Coronary artery (tissue), 2 donors: ENCODE results near the gene APOBEC3F.
A peak's percentile ranks its signal among the peaks of the same experiment; 100 is the strongest.

Experiments used
- DNase-seq: peaks from one replicate; pipeline ENCODE4 v3.0.0-alpha.2; 2017; ENCODE audit warnings: low spot score
- H3K27ac ChIP-seq, 2 donors: fragments of 200-600 bp; sonication (generic); one replicate each; pipeline ENCODE4 v1.5.1; 2016 to 2019
- H3K4me3 ChIP-seq: fragments of 200-600 bp; sonication (generic); 2 replicates; pipeline ENCODE4 v1.5.1; 2016; ENCODE audit warnings: mild to moderate bottlenecking, moderate library complexity
- CTCF ChIP-seq: fragments of 200-600 bp; sonication (generic); IDR thresholded peaks from one replicate; pipeline ENCODE4 v1.5.1; 2019; ENCODE audit warnings: antibody characterized with exemption

APOBEC3F gene

DNA sequence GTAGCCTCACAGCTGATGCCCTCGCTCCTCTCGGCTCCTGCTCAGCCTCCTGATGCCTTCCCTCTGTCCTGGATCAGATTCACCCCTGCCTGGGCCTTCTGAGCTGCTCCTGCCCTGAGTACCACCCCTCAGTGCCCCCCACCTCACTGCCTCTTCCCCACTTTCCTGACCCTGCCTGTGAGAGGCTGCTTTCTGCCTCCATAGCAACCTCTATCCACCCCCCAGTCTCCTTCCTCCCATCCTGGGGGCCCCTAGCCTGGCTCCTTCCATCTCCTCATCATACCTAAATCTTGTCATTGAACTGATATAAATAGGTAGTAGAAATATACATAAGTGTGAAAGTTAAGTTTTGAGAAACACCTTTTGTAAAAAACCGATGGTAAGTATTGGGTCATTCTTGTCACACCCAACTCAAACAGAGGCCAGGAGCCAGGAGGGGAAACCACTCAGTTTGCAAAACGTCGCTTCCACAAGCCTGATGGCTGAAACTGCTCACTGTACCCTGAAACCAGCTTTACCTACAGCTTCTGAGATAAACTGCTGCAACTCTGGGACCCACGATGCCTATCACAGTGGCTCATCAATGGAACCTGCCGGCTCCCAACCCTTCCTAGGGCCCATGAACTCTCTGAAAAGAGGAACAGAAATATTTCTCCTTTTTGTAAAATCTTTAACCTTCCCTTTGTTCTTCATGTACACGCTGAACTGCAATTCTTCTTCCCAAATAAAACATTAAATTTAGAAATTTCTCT lies 51.6 kb downstream of the APOBEC3F start:
- DNase-seq, result no peak
- no peak overlapping the region for H3K27ac ChIP-seq
- H3K4me3 ChIP-seq, result no peak overlapping the region
- TF ChIP-seq CTCF, result no peak

GRCh38 chr22:39094717-39095389 lies 54.2 kb downstream of the APOBEC3F start:
- Histone ChIP-seq H3K4me3 (no peak overlapping the region), H3K27ac (no peak overlapping the region)
- no peak for DNase-seq
- no peak for TF ChIP-seq CTCF

DNA sequence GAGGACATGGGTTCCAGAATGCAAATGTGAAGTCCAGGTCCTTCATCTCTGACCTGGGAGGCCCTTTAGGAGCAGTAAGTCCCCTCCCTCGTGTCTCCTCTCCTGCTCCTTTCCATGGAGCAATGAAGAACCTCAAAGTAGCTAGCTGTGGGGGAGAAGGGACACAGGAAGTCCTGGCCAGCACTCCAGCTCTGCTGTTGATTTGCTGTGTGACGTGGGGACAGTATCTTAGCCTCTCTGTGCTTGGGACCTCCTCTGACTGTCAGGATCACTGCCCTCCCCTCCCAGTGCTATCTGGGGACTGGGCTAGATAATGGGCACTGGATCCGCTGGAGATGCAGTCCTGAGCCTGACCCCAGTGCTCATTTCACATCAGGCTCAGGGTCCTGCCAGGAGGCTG lies 55.3 kb downstream of the APOBEC3F start:
- no peak overlapping the region for H3K27ac ChIP-seq
- no peak overlapping the region for H3K4me3 ChIP-seq
- no peak for DNase-seq
- TF ChIP-seq CTCF, result no peak

DNA sequence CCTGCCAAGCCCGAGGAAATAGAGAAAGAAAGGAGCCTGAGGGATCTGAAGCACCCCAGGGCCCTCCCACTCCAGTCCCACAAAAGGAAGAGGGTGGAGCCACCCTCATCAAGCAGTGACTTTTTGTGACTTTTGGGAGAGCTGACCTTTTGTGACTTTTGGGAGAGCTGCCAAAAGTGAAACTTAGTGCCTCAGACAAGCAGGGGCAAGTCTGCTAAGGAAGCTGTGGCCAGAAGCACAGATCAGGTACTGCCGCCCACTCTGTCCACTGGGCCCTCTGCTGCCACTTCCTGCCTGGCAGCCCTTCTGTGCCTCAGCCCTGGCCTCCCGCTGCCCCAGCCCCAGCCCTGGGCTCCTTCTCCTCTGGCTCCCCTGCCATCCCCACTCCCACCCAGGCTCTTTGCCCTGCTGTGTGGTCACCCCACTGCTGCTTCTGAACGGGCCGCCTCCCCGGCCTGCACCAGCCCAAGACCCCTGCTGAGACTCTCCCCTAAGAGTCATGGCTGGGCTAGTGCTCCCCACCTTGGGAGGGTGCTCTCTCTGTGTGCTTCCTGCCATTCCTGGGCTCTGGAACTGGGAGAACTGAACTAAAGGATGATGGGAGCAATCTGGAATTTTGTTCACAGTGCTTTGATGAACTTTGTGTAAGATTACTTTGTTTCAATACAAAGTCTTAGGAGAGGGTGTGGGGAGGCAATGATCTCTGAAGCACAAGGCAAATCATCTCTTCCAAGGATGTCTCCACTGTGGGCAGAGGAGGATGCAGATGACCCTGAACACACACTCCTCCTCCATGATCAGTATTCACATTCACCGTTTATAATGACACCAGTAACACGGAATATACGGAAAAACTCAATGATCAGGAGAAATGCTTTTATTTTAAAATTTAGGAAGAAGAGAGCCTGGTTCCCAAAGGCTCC lies 56.7 kb downstream of the APOBEC3F start, which contains the start of gene APOBEC3H:
Gene APOBEC3H (plus strand): TSS at position 147 of the 923 bp plus-strand sequence. CDS start 3,035 bp downstream, outside the sequence.
- H3K27ac ChIP-seq, result peak within 1 kb of the TSS in 1 of 2 donors; percentile 37
- TF ChIP-seq CTCF, result no peak
- DNase-seq, result no peak
- no peak within 1 kb of the TSS for H3K4me3 ChIP-seq

GRCh38 chr22:39098026-39098425 lies 57.4 kb downstream of the APOBEC3F start:
- TF ChIP-seq CTCF, result no peak
- DNase-seq, result no peak
- Histone ChIP-seq H3K27ac (no peak overlapping the region), H3K4me3 (no peak overlapping the region)

DNA sequence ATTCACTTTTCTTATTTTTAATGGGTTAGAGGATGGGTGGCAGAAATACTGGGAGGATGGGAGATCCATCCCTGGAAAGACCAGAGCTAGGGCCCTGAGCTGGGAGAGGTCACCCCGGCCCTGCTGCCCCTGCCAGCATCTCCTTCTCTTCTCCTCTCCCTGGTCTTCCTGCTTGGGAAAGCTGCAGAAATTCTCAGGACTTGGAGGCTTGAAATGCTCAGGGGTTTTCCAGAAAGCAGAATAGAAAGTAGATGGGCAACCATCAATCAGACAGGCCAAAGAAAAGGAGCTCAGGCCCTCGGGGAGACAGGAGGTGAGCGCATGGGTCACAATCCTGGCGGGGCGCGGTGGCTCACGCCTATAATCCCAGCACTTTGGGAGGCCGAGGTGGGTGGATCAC lies 57.9 kb downstream of the APOBEC3F start:
- no peak for TF ChIP-seq CTCF
- no peak for DNase-seq
- no peak overlapping the region for H3K27ac ChIP-seq
- no peak overlapping the region for H3K4me3 ChIP-seq
